D341Med (cell line): ENCODE measurements around the gene IGSF23.
"Not testable (repeated sequence)": the region's sequence is repeated elsewhere in the genome, so short reads cannot be mapped to it uniquely, and the experiment has no call there.

Experiments
- DNase-seq: peaks from one replicate; pipeline ENCODE4 v3.0.0; 2012; ENCODE audit warnings: low spot score

Gene IGSF23

DNA sequence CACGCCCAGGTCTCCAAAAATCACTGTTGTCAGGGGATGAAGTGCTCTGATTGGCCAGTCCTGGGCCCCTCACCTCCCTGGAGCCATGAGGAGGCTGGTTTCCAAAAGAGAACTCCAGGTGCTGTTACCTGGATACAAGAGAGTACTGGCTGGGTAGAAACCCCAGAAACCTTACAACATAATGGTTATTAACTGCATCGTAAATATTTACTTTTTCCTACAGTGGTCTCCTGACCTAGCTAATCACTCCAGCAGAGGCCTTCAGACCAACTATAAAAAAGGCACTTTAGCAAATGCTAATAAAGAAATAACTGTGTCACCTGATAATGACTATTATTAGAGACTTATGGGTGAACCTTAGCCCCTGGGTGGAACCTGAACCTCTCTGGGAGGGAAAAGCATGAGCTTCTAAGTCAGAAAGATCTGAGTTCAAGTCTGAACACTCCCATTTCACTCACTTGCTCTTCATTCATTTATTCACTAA is 1.5 kb upstream of the IGSF23 start:
- no peak for DNase-seq

DNA sequence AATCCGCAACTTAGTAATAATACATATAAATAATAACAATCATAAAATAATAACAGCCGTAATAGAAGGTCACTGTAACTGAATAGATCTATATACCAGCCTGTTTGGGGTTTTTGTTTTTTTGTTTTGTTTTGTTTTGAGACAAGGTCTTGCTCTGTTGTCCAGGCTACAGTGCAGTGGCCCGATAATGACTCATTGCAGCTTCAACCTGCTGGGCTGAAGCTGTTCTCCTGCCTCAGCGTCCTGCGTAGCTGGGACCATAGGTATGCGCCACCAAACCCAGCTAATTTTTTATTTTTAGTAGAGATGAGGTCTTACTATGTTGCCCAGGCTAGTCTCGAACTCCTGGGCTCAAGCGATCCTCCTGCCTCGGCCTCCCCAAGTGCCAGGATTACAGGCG is 950 bp downstream of the IGSF23 start:
- no peak for DNase-seq

- DNase-seq = no peak
These were observed 2.5 kb downstream of the IGSF23 start for GRCh38 chr19:44615863-44616247.

GRCh38 chr19:44617110-44617880 is 3.9 kb downstream of the IGSF23 start:
- no peak for DNase-seq

GRCh38 chr19:44618640-44619357 is 5.4 kb downstream of the IGSF23 start:
- no peak for DNase-seq

DNA sequence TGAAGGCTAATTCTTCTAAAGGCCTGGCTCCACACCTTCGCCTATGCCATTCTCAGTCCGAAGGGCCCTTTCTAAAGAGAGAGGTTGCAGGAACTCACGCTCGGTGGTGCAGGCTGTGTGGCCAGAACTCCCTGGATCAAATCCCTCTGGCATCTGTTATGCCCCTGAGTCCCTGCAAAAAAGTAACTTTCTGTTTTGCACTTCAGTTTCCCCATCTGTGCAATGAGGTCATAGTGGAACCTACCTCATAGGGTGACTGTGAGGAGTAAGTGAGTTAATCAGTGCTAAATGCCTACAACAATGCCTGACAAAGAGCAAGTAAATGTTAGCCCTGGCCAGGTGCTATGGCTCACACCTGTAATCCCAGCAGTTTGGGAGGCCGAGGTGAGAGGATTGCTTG is 7.3 kb downstream of the IGSF23 start:
- DNase-seq = no peak

- no peak for DNase-seq
These were observed 8.0 kb downstream of the IGSF23 start for GRCh38 chr19:44621367-44621766.

DNA sequence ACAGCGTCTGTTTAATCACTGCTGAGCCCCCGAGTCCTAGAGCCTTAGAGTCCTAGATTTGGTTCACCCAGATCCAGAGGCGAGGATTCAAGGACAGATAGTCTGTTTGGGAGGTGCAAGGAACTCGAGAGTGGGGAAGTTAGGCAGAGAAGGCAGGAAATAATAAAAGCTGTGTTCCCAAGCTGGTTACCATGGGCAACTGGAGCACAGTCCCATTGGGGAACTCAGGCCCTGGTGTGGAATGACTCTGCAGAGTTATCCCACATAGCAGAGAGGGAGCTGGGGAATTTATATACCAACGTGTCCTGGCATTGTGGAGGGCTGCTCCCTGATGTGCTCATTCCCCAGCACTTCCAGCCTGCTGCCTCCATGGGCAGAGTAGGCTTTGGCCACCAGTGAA is 9.7 kb downstream of the IGSF23 start:
- no peak for DNase-seq

- no peak for DNase-seq
These were observed 10.3 kb downstream of the IGSF23 start for GRCh38 chr19:44623626-44624025.

GRCh38 chr19:44624840-44625354 is 11.5 kb downstream of the IGSF23 start:
- no peak for DNase-seq

GRCh38 chr19:44625637-44626036 is 12.3 kb downstream of the IGSF23 start:
- DNase-seq = not testable (repeated sequence)

- DNase-seq = no peak
These were observed 12.8 kb downstream of the IGSF23 start for GRCh38 chr19:44626048-44626624.

DNA sequence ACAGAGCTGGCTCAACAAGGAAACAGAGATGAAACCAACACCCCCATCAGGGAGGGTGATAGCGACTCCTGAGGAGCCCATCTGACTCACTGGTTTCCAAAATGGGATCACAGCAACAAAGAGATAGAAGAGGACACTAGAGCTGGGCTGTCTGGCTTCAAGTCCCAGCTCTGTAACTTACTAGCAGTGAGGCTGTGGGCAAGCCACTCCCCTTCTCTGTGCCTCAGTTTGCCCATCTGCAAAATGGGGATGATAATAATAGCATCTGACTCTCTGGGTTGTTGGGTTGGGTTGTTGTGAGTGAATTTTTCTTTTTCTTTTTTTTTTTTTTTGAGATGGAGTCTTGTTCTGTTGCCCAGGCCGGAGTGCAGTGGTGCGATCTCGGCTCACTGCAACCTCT is 14.3 kb downstream of the IGSF23 start:
- no peak for DNase-seq

DNA sequence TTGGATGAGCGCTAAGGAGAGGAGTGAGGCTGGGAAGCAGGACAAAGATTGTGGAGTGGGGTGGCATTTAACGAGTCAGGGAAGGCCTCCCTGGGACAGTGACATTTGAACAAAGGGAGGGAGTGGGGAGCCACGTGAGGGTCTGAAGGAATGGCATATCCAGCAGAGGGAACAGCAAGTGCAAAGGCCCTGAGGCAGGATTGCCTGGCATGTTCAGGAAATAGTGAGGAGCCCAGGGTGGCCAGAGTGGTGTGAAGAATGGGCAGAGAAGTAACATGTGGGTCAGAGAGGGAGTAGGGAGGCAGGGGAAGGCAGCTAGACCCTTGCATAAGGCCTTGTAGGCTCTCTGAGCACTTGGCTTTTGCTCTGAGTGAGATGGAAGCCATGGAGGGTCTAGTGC is 15.4 kb downstream of the IGSF23 start:
- DNase-seq = no peak

GRCh38 chr19:44631611-44632010 is 18.2 kb downstream of the IGSF23 start:
- not testable (repeated sequence) for DNase-seq

GRCh38 chr19:44634058-44634457 is 20.7 kb downstream of the IGSF23 start:
- not testable (repeated sequence) for DNase-seq

DNA sequence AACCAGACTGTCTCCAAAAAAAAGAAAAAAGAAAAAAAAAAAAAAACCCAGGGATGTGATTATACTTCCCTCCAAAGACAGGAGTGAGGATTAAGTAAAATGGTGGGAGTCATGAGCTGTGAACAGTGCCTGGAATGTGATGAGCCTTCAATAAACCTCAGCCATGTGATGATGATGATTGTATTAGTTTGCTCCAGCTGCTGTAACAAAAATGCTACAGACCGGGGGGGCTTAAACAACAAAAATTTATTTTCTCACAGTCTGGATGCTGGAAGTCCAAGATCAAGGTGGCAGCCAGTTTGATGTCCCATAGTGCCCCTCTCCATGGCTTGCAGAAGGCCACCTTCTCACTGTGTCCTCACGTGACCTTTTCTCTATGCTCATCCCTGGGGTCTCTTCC is 21.4 kb downstream of the IGSF23 start:
- no peak for DNase-seq

- DNase-seq = no peak
These were observed 22.4 kb downstream of the IGSF23 start for GRCh38 chr19:44635581-44636438.

GRCh38 chr19:44636439-44637389 is 23.4 kb downstream of the IGSF23 start:
- DNase-seq = no peak

- DNase-seq = no peak
These were observed 24.0 kb downstream of the IGSF23 start for GRCh38 chr19:44637390-44637764.

DNA sequence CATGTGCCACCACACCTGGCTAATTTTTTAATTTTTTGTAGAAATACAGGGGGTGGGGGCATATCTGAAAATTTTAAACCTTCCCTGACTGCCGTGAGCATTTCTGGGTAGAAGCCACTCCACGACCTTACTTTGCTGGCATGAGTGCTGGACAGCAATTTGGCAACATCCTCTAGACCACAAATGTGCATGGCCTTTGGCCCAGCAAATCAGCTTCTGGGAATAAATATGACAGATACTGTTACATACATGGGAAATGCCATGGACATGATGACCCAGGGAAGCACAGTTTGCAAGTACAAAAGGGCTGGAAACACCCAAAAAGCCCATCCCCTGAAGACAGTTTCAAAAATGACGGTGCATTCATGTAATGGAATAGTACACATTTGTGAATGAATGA is 27.2 kb downstream of the IGSF23 start:
- DNase-seq = no peak
